Tibial nerve (tissue), 4 donors: ENCODE measurements around the gene IKBIP. TPM values are rescaled to one million over a fixed set of nuclear protein-coding genes. Genes with fewer than 3 reads are reported as not detected.
A peak's percentile ranks its signal among the peaks of the same experiment; 100 is the strongest.

Experiments
- DNase-seq, 2 donors: peaks; one replicate each; pipeline ENCODE4 v3.0.0-alpha.2; 2019; ENCODE audit warnings: low spot score in 2 of 2
- H3K27ac ChIP-seq, 4 donors: fragments of 200-600 bp; sonication (generic) in 3 of 4; one replicate each; pipeline ENCODE4 v1.5.1; 2017 to 2019; ENCODE audit warnings: mild to moderate bottlenecking in 1 of 4
- H3K27me3 ChIP-seq, 2 donors: fragments of 200-600 bp; sonication (generic) in 1 of 2; one replicate each; pipeline versions ENCODE4 v1.5.1 to v1.6.0; 2017 to 2019
- H3K36me3 ChIP-seq, 3 donors: fragments of 200-600 bp; sonication (generic); one replicate each; pipeline ENCODE4 v1.5.1; 2018 to 2019
- H3K4me1 ChIP-seq, 4 donors: fragments of 200-600 bp; sonication (generic) in 3 of 4; one replicate each; pipeline ENCODE4 v1.5.1; 2017 to 2019
- H3K4me3 ChIP-seq, 4 donors: fragments of 200-600 bp; sonication (generic) in 3 of 4; one replicate each; pipeline ENCODE4 v1.5.1; 2017 to 2019; ENCODE audit warnings: mild to moderate bottlenecking in 1 of 4, moderate library complexity in 1 of 4
- H3K9me3 ChIP-seq, 4 donors: fragments of 200-600 bp; sonication (generic) in 3 of 4; one replicate each; pipeline ENCODE4 v1.5.1; 2017 to 2019
- EP300 ChIP-seq, 2 donors: sonication (generic); formaldehyde crosslinking; IDR thresholded peaks; one replicate each; pipeline ENCODE4 v1.6.1; 2017; ENCODE audit warnings: antibody characterized with exemption in 2 of 2, mild to moderate bottlenecking in 1 of 2
- POLR2A ChIP-seq, 2 donors: fragments of 450-650 bp; IDR thresholded peaks; one replicate each; pipeline ENCODE4 v1.6.1; 2017; ENCODE audit warnings: antibody characterized with exemption in 2 of 2, mild to moderate bottlenecking in 2 of 2, moderate library complexity in 2 of 2
- WGBS, 2 donors: methylation state at CpG; one replicate each; pipeline ENCODE4 v1.1.5; 2018; 5-methylcytosine and 5-hydroxymethylcytosine counted together
- total RNA-seq, 4 donors: library from RNA; depleted of rRNA; stranded (reverse); fragments of >200 nt; gene quantifications; one replicate each; pipeline ENCODE4 v1.1.0, GENCODE V29; 2016
- TF ChIP-seq, protein P1 (sequence below), 5 experiments: fragments of 200-600 bp in 3 of 5; fragments of 450-650 bp in 2 of 5; sonication (generic) in 3 of 5; IDR thresholded peaks; one replicate each; pipeline ENCODE4 v1.5.1; 2016 to 2019; ENCODE audit warnings: antibody characterized with exemption in 5 of 5, mild to moderate bottlenecking in 3 of 5, moderate library complexity in 2 of 5

The IKBIP gene
- total RNA-seq, 4 donors from 2014 or later: 8.7 to 17.7 (median 11.7) TPM

- H3K36me3 ChIP-seq: peaks cover 2 to 87% (median 15%) of the 10 kb centered on the region in 3 donors
- H3K27ac ChIP-seq: no peak overlapping the region
- H3K4me3 ChIP-seq: no peak overlapping the region
- TF ChIP-seq EP300 (IDR thresholded peaks at IDR 0.05): no peak
- TF ChIP-seq POLR2A (IDR thresholded peaks at IDR 0.05): no peak
- TF ChIP-seq, protein P1, sequence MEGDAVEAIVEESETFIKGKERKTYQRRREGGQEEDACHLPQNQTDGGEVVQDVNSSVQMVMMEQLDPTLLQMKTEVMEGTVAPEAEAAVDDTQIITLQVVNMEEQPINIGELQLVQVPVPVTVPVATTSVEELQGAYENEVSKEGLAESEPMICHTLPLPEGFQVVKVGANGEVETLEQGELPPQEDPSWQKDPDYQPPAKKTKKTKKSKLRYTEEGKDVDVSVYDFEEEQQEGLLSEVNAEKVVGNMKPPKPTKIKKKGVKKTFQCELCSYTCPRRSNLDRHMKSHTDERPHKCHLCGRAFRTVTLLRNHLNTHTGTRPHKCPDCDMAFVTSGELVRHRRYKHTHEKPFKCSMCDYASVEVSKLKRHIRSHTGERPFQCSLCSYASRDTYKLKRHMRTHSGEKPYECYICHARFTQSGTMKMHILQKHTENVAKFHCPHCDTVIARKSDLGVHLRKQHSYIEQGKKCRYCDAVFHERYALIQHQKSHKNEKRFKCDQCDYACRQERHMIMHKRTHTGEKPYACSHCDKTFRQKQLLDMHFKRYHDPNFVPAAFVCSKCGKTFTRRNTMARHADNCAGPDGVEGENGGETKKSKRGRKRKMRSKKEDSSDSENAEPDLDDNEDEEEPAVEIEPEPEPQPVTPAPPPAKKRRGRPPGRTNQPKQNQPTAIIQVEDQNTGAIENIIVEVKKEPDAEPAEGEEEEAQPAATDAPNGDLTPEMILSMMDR (IDR thresholded peaks at IDR 0.05): no peak
- no peaks in the 10 kb centered on the region for H3K4me1 ChIP-seq
- H3K27me3 ChIP-seq: no peaks in the 10 kb centered on the region
- no peaks in the 10 kb centered on the region for H3K9me3 ChIP-seq
- no peak for DNase-seq
These were observed 15.9 kb upstream of the IKBIP start for GRCh38 chr12:98660521-98660920.

GRCh38 chr12:98656289-98657101 is 11.9 kb upstream of the IKBIP start:
- peaks cover 2 to 61% (median 15%) of the 10 kb centered on the region in 3 donors for H3K36me3 ChIP-seq
- H3K27ac ChIP-seq: no peak overlapping the region
- H3K4me3 ChIP-seq: no peak overlapping the region
- no peaks in the 10 kb centered on the region for H3K27me3 ChIP-seq
- WGBS, 2 donors: 75 to 80% methylated on average over 6 of the region's 6 CpGs
- no peaks in the 10 kb centered on the region for H3K4me1 ChIP-seq
- TF ChIP-seq POLR2A (IDR thresholded peaks at IDR 0.05) (no peak), EP300 (IDR thresholded peaks at IDR 0.05) (no peak)
- TF ChIP-seq, protein P1 (IDR thresholded peaks at IDR 0.05): no peak
- DNase-seq: no peak
- no peaks in the 10 kb centered on the region for H3K9me3 ChIP-seq

GRCh38 chr12:98653866-98654493 is 9.4 kb upstream of the IKBIP start:
- H3K4me3 ChIP-seq: no peak overlapping the region
- no peak overlapping the region for H3K27ac ChIP-seq
- 80 to 97% methylated on average over 1 of the region's 1 CpG for WGBS, 2 donors
- H3K9me3 ChIP-seq: no peaks in the 10 kb centered on the region
- H3K4me1 ChIP-seq: no peaks in the 10 kb centered on the region
- peaks cover 2 to 58% (median 5%) of the 10 kb centered on the region in 3 donors for H3K36me3 ChIP-seq
- no peak for DNase-seq
- no peak for TF ChIP-seq POLR2A (IDR thresholded peaks at IDR 0.05)
- TF ChIP-seq, protein P1 (IDR thresholded peaks at IDR 0.05): peak; percentile 29 to 61 (median 51)
- H3K27me3 ChIP-seq: no peaks in the 10 kb centered on the region

DNA sequence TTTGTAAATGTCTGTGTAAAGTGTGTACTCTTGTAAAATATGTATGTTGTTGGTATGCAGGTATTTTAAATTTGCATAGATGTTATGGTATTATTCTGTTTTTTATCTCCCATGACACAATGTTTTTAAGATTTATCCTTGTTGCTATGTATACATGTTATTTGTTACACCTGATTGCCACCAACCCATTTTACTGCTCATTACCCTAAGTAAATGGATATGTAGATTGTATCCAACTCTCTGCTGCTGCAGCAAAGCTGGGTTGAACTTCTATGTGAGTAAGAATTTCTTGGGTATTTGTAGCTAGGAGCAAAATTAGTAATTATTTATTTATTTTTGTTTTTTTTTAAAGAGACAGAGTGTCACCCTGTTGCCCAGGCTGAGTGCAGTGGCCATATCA is 6.7 kb upstream of the IKBIP start:
- no peak for TF ChIP-seq EP300 (IDR thresholded peaks at IDR 0.05)
- TF ChIP-seq, protein P1 (IDR thresholded peaks at IDR 0.05): no peak
- Histone ChIP-seq H3K27me3 (no peaks in the 10 kb centered on the region), H3K4me3 (no peak overlapping the region), H3K27ac (no peak overlapping the region), H3K4me1 (peaks cover 0 to 12% (median 9%) of the 10 kb centered on the region in 4 donors), H3K36me3 (peaks cover 0 to 39% (median 0%) of the 10 kb centered on the region in 3 donors), H3K9me3 (no peaks in the 10 kb centered on the region)
- no peak for DNase-seq
